Prostate gland (tissue), 2 donors: ENCODE measurements around the gene BTBD18.

Source experiments
- POLR2A ChIP-seq: fragments of 450-650 bp; IDR thresholded peaks from one replicate; pipeline ENCODE4 v1.6.1; 2016; ENCODE audit warnings: antibody characterized with exemption, mild to moderate bottlenecking
- TF ChIP-seq, protein P1 (sequence below), 4 experiments: fragments of 200-600 bp in 2 of 4; fragments of 450-650 bp in 2 of 4; sonication (generic) in 2 of 4; IDR thresholded peaks; 1 replicate in 3 of 4; 2 replicates in 1 of 4; pipeline ENCODE4 v1.5.1; 2016 to 2019; ENCODE audit warnings: antibody characterized with exemption in 4 of 4, mild to moderate bottlenecking in 2 of 4, moderate library complexity in 2 of 4

DNA sequence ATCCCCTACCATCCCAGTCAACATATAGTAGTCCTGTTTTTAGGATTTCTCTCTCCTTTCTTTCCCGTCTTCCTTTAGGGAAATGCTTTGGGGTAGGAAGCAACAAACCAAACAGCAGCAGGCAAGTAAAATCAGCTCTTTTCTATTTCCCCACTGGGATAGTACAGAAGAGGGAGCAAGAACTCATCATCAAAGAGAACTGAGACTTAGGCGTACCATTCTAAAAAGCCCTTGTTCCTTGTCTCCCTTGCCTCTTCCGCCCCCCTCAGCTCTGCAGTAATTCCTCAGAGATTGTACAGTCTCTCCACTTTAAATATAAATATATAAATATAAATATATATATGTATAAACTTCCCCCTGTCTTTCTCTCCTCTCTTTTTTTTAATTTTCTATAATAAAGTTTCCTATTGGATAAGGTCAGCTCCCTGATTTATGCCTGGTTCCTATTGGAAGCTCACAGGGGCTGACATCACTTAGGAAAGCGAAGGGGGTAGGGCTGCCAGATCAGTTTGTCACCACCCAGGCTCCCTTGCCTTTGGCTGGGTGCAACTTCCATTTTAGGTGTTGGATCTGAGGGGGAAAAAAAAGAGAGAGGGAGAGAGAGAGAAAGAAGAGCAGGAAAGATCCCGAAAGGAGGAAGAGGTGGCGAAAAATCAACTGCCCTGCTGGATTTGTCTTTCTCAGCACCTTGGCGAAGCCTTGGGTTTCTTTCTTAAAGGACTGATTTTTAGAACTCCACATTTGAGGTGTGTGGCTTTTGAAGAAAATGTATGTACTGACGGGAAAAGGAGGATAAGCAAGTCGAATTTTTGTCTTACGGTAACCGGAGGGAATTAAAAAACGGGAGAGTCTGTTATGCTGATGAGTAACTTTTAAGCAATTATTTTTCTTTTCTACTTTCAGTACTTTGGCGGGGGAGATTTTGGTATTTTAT, 9.9 kb upstream of the BTBD18 start, which contains the start of gene CTNND1:
- TF ChIP-seq POLR2A: peak; percentile 93
- TF ChIP-seq, protein P1, sequence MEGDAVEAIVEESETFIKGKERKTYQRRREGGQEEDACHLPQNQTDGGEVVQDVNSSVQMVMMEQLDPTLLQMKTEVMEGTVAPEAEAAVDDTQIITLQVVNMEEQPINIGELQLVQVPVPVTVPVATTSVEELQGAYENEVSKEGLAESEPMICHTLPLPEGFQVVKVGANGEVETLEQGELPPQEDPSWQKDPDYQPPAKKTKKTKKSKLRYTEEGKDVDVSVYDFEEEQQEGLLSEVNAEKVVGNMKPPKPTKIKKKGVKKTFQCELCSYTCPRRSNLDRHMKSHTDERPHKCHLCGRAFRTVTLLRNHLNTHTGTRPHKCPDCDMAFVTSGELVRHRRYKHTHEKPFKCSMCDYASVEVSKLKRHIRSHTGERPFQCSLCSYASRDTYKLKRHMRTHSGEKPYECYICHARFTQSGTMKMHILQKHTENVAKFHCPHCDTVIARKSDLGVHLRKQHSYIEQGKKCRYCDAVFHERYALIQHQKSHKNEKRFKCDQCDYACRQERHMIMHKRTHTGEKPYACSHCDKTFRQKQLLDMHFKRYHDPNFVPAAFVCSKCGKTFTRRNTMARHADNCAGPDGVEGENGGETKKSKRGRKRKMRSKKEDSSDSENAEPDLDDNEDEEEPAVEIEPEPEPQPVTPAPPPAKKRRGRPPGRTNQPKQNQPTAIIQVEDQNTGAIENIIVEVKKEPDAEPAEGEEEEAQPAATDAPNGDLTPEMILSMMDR (IDR thresholded peaks at IDR 0.05): peak in 1 of 4 experiments; percentile 25
